Activated CD8-positive, alpha-beta memory T cell treated with anti-CD3 and anti-CD28 coated beads for 24 hours (primary cell): ENCODE data around the gene HMCES.
"Not testable (repeated sequence)": the region's sequence is repeated elsewhere in the genome, so short reads cannot be mapped to it uniquely, and the experiment has no call there.

Experiments
- DNase-seq: peaks from one replicate; pipeline ENCODE4 v3.0.0-alpha.2; 2020

HMCES gene

DNA sequence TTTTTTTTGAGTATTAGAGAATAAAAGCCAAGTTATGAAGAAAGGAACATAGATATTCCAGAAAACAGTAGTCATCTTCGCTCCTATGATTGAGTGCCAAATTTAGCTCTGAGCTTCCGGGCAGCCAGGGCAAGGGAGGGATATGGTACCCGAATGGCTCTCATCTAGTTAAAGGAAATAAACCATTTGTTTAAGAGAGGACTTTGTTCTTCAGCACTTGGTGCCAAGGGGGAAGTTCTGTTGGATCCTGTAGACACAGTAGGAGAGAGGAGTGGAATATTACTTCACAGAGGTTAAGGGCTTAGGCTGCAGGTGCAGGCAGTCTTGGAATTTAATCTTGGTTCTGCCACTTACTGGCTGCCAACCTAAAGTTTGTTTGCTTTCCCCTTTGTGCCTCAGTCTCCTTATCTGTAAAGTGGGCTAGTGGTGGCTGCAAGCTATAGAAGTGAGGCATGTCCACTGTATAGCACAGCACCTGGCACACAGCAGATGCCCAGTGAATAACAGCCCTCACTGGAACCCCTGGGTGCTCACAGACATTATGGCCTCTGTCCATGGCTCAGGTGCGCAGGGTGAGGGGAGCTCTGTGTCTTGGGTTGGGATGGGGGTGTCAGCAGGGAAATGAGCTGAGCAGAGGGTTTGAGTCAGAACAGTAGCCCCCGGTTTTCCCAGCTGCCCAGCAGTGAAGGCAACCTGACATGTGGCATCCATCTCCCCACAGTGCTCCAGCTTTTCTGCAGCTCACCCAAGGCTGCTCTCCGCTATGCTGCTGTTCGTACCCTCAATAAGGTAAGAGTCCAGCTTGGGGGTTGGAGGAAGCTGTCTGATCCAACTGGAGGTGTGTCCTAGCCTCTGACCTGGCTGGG lies 18.8 kb upstream of the HMCES start:
- no peak for DNase-seq

DNA sequence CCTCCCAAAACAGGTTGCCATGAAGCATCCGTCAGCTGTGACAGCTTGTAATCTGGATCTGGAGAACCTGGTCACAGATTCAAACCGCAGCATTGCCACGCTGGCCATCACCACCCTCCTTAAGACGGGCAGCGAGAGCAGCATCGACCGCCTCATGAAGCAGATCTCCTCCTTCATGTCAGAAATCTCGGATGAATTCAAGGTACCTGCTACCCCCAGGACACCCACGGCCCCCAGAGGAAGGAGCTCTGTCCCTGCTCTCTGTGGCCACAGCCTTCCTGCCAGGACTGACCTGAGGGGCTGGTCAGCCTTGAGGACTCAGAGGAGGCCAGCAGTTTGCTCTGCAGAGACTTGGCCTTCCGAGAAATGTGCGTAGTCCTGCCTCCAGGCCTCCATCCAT lies 18.1 kb upstream of the HMCES start:
- no peak for DNase-seq

DNA sequence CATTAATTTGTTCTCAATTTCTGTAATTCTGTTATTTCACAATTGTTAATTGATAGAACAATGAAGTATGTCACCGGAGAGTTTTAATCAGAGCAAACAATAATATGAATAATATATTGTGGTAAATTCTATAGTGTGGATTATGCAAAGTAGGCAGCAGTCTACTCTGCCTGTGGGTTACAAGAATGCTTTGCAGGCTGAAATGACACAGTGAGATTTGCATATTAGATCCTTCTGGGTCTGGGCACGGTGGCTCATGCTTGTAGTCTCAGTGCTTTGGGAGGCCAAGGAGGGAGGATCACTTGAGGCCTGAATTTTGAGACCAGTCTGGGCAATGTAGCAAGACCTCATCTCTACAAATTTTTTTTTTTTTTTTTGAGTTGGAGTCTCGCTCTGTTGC lies 16.8 kb upstream of the HMCES start:
- DNase-seq = no peak

DNA sequence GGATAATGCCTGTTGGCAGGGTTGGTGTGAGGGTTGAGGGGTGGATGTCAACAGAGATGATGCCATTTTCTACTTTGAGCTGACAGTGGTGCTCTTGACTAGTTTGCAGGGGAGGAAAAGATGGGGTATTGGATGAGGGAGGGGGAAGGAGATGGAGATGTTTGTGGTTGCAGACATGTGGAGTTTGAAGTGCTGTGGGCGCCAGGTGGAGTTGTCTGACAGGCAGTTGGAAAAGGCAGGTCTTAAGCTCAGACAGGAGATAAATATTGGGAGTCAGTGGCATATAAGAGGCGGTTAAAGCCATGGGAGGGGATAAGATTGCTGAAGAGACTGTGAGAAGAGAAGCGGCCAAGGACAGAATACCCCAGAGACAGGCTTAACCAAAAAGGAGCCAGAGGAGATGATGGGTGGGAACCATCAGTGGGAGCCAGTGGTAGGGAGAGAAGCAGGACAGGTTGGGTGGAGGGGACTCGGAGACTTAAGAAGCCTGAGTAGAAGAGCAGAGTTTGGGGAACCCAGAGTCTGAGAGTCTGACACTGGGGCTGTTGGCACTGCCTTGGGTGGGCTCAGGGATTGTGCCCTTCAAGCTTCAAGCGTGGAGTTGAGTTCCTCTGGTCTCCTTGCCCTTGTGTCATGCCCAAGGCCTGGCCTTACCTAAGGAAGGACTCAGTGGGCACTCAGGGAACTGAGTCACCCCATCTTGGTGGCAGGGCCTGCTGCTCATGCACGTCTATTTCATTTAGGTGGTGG lies 15.3 kb upstream of the HMCES start:
- DNase-seq = no peak

DNA sequence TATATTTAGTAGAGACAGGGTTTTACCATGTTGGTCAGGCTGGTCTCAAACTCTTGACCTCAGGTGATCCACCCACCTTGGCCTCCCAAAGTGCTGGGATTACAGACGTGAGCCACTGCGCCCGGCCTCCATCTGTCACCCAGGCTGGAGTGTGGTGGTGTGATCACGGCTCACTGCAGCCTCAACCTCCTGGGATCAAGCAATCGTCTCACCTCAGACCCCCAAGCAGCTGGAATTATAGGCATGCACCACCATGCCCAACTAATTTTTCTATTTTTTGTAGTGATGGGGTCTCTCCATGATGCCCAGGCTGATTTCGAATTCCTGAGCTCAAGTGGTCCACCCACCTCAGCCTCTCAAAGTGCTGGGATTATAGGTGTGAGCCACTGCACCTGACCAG lies 13.7 kb upstream of the HMCES start:
- not testable (repeated sequence) for DNase-seq

DNA sequence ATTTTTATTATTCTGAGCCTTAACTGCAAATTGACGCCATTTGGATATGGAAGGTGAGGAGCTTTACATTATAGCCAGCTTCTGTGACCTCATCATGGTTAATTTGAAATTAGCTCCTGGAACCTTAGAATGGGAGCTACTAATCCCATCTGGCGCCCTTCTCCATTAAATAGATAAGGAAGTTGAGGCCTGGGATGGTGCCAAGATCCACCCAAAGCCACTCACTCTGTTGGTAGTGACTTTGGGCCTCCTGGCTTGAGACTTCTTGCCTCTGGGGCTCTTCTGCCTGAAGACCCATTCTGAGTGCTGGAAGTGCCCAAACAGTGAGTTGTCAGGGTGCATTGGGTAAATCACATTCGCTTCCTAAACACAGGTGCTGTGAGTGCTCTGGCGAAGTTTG lies 12.0 kb upstream of the HMCES start:
- no peak for DNase-seq

DNA sequence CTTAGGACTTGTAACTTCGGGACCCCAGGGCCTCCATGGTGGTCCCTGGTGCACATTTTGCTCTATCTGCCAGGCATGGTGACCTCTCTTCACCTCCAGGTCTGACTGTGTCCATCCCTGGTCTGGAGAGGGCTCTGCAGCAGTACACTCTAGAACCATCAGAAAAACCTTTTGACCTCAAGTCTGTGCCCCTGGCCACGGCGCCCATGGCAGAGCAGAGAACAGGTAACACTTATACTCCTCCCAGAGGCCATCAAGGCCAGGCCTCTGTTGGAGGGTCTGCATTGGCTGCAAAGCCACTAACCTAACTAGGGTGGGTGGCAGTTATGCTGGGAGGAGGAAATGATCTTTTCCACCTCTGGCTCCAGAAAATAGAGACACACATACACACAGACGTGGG lies 10.3 kb upstream of the HMCES start:
- DNase-seq = no peak

DNA sequence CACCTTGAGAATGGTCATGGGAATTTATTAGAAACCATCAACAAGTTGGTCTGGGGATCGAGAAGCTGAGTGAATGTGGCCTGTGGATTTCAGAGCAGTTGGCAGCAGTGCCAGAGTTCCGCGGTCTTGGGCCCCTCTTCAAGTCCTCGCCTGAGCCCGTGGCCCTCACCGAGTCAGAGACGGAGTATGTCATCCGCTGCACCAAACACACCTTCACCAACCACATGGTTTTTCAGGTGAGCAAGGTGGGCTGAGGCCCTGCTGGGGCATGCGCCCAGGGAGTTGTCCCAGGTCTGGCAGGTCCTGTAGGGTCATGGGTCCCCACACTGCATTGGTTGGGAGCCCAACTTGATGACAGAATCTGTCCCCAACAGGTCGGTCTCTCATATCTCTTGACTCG lies 7.0 kb upstream of the HMCES start:
- DNase-seq = no peak

DNA sequence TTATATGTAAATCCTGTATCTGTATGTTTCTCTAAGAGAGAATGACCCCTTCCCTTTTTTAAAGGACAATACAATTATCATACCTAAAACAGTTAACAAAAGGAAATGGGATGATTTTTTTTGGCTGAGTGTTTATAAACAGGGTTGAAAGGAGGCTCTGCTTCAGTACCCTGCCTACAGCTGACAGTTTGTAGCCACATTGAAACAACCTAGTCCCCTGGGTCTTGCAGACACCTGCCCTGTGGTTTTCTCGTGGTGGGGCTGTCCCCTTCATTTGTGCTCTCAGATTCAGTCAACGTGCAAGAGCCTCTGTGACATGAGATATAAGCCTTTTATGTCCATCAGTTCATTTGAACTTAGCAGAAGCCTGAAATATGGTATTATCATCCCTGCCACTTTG lies 2.3 kb upstream of the HMCES start:
- no peak for DNase-seq

DNA sequence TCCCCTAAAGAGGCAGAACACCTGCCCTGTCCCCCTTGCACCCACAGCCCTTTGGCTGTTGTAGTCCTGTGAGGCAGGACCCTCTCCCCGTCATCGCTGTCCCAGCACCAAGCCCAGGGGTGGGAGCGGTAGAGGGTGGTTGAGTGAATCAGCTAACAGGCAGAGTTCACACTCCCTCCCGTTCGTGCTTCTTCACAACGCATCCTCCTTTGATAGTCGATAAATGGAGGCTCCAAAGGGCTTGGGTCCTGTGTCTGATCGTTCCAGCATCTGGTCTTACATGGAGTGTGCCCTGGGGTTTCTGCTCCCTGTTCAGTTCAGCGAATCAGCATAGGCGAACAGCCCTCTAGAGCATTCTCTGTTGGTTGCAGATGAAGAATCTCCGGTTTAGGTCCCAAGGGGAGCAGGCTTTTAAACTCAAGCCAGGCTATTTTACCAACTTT lies 820 bp upstream of the HMCES start:
- peak; percentile 60 for DNase-seq

DNA sequence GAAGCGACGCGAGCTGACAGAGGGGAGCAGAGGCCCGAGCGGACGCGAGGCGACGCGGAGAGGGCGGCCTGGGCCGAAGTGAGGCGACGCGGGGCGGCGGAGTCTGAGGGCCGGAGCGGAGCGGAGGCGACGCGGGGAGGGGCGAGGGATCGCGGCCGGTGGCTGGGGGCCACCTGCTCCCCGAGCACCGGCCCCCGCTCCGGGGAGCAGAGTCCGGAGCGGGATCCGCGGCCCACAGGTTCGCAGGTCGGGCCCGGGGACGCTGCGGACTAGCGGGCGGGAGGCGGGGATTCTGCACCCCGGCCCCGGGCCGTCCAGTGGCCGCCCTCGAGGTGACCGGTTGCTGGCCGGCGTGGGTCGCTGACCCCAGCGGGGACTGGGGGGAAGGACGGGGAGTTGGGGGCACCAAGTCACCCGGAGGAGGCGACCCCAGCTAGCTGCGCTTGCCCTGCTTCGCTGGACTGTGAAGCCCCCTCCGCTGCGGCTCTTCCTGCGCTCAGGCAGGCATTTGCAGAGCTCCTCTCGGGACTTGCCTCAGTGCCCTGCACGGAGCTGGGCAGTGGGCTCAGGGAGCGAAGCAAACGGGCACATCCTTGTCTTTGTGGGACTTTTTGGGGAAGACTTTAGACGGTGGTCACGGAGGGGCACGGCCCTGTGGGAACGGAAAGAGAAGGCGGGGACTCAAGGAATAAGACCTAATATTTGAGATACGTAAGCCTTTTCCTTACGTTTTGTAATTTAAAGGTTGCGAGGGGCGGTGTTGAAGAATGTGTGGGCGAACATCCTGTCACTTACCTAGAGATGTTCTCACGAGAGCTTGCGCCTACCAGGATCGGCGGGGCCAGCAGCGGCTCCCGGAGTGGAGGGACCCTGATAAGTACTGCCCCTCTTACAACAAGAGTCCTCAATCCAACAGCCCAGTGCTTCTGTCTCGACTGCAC lies 566 bp downstream of the HMCES start:
- DNase-seq = peak; percentile 84

DNA sequence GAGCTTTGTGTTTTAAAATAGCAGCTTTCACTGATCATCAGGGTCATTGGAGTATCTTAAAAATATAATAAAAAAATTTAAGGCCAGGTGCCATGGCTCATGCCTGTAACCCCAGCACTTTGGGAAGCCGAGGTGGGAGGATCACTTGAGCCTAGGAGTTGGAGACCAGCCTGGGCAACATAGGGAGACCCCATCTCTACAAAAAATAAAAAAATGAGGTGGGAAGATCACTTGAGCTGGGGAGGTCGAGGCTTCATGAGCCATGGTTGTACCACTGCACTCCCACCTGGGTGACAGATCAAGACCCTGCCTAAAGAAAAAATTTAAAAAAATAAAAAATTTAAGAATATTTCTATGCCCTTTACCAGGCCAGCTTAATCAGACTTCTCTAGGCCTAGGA lies 1.5 kb downstream of the HMCES start:
- DNase-seq = no peak

DNA sequence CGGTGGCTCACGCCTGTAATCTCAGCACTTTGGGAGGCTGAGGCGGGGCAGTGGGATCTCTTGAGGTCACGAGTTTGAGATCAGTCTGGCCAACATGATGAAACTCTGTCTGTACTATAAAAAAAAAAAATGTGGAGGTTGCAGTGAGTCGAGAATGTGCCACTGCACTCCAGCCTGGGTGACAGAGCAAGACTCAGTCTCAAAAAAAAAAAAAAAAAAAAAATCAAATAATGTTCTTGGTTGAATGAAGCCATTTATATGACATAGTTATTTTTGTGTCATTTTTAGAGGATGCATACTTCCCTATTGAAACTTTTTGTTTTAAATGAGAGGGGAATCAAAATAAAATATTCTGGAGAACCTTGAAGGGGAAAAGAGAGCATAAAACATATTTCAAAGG lies 3.1 kb downstream of the HMCES start:
- no peak for DNase-seq

DNA sequence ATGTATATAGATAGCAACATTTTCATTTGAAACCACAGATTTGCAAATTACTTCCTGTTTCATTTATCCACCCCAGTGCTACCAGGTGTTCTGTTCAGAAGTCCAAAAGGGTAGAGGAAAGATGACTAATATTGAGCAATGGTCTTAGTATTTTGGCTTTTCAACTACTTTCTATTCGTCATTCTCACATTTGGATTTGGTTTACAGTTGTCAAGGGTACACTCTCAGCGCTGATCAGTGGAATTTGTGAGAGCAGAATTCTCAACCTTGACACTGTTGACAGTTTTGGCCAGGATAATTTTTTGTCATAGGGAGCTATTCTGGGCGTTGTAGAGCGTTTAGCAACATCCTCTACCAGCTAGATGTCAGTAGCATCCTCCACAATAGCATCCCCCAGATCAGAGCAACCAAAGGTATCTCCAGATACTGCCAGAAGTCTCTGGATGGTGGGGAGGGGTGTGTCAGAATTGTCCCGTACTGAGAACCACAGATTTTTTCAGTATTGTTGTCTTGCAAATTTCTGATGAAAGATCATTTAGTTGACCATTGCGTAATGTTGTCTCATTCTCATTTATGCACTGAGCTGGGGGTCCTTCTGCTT lies 4.2 kb downstream of the HMCES start:
- DNase-seq = no peak

DNA sequence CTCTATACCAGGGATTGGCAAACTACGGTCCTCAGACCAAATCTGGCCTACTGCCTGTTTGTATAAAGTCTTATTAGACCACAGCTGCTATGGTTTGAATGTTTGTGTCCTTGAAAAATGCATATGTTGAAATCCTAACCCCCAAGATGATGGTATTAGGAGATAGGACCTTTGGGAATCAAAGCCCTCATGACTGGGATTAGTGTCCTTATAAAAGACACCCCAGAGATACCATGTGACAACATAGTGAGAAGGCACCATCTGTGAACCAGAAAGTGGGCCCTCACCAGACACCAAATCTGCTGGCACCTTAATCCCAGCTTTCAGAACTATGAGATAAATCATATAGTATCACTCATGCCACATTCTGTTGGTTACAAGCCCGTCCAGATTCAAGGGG lies 7.4 kb downstream of the HMCES start:
- DNase-seq = no peak

DNA sequence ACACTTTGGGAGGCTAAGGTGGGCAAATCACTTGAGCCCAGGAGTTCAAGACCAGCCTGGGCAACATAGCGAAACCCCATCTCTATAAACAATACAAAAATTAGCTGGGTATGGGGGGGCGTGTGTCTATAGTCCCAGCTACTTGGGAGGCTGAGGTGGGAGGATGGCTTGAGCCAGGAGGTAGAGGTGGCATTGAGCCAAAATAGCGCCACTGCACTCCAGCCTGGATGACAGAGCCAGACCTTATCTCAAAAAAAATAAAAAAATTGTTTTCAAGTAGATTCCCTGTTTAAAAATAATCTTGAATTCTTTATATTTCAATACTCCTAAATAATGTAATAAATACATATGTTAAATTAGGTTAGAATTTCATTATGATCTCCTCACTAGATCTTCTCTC lies 9.8 kb downstream of the HMCES start:
- DNase-seq = no peak

DNA sequence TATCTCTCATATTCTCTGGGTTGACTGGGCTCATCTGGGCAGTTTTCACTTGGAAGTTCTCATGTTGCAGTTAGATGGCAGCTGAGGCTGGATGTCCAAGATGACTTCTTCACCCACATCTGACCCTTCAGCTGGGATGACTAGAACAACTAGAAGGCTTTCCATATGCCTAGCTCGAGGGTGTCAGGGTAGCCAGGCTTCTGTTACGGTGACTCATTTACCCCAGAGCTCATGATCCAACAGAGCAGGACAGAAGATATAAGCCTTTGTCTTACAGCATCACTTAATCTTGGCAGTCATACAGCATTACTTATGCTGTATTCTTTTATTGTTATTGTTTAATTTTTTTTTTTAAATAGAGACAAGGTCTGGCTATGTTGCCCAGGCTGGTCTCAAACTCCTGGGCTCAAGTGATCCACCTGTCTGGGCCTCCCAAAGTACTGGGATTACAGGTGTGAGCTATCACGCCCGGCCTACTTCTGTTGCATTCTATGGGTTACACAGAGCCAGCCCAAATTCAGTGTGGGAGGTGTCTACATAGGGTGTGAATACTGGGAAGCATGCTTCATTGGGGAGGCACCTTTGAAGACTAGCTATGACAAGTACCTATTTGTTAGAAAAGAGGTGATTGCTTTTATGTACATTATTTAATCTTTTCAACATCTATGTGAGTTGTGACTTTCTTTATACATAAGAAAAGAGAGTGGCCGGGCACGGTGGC lies 10.7 kb downstream of the HMCES start:
- no peak for DNase-seq

DNA sequence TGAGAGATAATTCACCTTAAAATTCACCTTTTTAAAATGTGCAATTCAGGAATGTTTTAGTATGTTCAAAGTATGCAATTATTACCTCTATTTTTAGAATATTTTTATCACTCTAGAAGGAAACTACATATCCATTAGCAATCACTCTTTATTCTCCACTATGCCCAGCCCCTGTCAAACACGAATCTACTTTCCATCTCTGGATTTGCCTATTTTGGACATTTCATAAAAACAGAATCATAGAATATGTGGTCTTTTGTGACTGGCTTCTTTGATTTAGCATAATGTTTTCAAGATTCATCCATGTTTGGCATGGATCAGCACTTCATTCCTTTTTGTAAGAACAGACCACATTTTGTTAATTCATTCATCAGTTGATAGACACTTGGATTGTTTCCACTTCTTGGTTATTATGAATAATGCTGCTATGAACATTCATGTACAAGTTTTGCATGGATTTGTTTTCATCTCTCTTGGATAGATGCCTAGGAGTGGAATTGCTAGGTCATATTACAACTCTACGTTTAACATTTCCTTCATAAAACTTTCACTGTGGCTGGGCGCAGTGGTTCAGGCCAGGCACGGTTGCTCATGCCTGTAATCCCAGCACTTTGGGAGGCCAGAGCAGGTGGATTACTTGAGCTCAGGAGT lies 12.7 kb downstream of the HMCES start:
- no peak for DNase-seq

DNA sequence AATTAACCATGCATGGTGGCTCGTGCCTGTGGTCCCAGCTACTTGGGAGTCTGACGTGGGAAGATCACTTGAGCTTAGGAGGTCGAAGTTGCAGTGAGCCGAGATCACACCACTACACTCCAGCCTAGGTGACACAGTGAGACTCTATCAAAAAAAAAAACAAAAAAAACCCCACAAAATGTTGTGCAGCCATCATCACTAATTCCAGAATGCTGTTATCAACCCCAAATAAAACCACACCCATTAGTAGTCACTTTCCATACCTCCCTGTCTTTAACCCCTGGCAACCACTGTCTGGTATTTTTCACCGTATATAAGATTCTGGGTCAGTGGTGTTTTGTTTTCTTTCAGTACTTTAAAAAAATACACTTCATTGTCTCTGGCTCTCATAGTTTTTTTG lies 16.6 kb downstream of the HMCES start:
- DNase-seq = no peak

DNA sequence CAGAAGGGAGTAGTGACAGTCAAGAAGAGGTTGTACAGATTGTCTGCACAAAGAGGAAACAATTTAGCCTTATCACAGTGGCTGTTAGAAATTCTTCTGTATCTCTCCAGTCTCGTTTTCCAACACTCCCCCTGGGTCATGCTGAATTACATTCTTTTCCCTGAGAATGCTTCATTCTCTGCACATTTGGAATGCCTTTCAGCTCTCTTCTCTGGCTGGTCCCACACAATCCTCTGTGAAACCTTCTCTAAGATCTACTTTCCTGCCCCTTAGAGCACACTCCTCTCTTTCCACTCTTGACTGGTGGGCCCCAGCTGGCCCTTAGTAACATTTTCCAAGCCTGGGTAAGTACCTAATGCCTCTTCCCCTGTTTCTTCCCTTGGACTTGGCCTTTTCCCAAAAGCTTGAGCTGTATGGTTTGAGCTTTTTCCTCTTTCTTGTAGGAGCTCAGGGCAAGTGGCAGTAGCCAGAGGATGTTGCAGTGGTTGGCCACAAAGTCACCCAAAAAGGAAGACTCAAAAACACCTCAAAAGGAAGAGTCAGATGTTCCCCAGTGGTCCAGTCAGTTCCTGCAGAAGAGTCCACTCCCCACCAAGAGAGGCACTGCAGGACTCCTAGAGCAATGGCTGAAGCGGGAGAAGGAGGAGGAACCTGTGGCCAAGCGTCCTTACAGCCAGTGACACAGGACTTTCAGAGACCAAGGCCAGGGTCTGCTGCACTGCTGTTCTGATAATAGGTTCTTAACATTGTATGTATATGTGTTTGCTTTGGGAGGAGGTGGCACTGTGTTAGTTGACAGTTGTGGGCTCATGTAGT lies 25.7 kb downstream of the HMCES start:
- DNase-seq = no peak

DNA sequence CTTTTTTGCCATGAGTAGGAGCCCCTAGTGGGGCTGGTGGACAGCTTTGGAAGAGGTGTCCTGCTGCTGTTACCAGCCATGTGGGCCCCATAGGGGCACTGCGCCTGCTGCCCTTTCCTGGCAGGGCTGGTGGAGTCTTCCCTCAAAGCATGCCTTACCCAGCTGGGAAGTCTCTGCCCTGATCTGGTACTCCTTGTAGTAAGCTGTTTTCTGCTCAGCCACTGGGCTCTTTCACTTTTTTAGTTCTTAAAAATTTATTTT lies 26.2 kb downstream of the HMCES start:
- DNase-seq = no peak
